Lung (tissue), 12 donors: ENCODE results near the gene HOXB8. TPM values are rescaled to one million over a fixed set of nuclear protein-coding genes. Genes with fewer than 3 reads are reported as not detected.

Experiments
- ATAC-seq: fragments of 200-7000 bp; cut with Tn5 transposase; one replicate; pipeline ENCODE4 v1.9.1; 2020; ENCODE audit warnings: moderate number of reproducible peaks; ENCODE audit not compliant: insufficient read depth, low FRiP score
- DNase-seq, 3 donors: peaks; one replicate each; pipeline ENCODE4 v3.0.0-alpha.2; 2013 to 2017
- H3K27ac ChIP-seq, 2 donors: one replicate each; pipeline ENCODE4 v1.5.1; 2013; ENCODE audit warnings: mild to moderate bottlenecking in 2 of 2, moderate library complexity in 2 of 2, control low read depth in 1 of 2, inconsistent platforms in 1 of 2, low read depth in 1 of 2, low read length in 1 of 2
- H3K27me3 ChIP-seq, 3 donors: one replicate each; pipeline ENCODE4 v1.5.1; 2013; ENCODE audit warnings: low read length in 2 of 3; ENCODE audit not compliant: control insufficient read depth in 3 of 3, insufficient read depth in 3 of 3
- H3K36me3 ChIP-seq, 4 donors: one replicate each; pipeline ENCODE4 v1.5.1; 2013; ENCODE audit warnings: low read length in 4 of 4, mild to moderate bottlenecking in 1 of 4, moderate library complexity in 1 of 4; ENCODE audit not compliant: control insufficient read depth in 4 of 4, insufficient read depth in 4 of 4
- H3K4me1 ChIP-seq, 5 donors: one replicate each; pipeline ENCODE4 v1.5.1; 2013; ENCODE audit warnings: low read length in 5 of 5, mild to moderate bottlenecking in 2 of 5, moderate library complexity in 1 of 5; ENCODE audit not compliant: control insufficient read depth in 5 of 5, insufficient read depth in 5 of 5
- H3K4me3 ChIP-seq: one replicate; pipeline ENCODE4 v1.5.1; 2013; ENCODE audit warnings: mild to moderate bottlenecking, control low read depth, moderate library complexity
- H3K9ac ChIP-seq, 2 donors: one replicate each; pipeline ENCODE4 v1.5.1; 2013; ENCODE audit warnings: low read length in 2 of 2, control low read depth in 1 of 2; ENCODE audit not compliant: insufficient read depth in 1 of 2
- H3K9me3 ChIP-seq, 4 donors: one replicate each; pipeline ENCODE4 v1.5.1; 2013; ENCODE audit warnings: low read length in 3 of 4, mild to moderate bottlenecking in 1 of 4, moderate library complexity in 1 of 4; ENCODE audit not compliant: control insufficient read depth in 4 of 4, insufficient read depth in 3 of 4
- WGBS, 2 donors: extraction: QIAGEN DNeasy Blood & Tissue Kit; methylation state at CpG; one replicate each; pipeline ENCODE4 v1.1.7; 2013; 5-methylcytosine and 5-hydroxymethylcytosine counted together
- polyA plus RNA-seq, 2 donors: library from polyadenylated mRNA; stranded (reverse); fragments of 200-250 nt; gene quantifications; one replicate each; pipeline ENCODE4 v1.2.1, GENCODE V29; 2013
- total RNA-seq, 2 donors: library from RNA; depleted of rRNA in 1 of 2; stranded (reverse); fragments of >200 nt in 1 of 2; gene quantifications; one replicate each; pipeline ENCODE4 v1.2.1, GENCODE V29; 2014 to 2021
- TF ChIP-seq, protein P1 (sequence below): IDR thresholded peaks from 2 replicates; pipeline ENCODE4 v1.5.1; 2012; ENCODE audit warnings: mild to moderate bottlenecking; ENCODE audit errors: control extremely low read depth, extremely low read depth
- donor health status: control.
- donor health status: control.
- donor health status: Bipolar disorder and iron deficiency.
- donor health status: healthy.
- donor health status: DM: yes; HTN: yes; CAD: no.

The HOXB8 gene
- total and polyA plus RNA-seq, 4 donors, result 0.08 to 0.31 (median 0.10) TPM; not detected in 1

DNA sequence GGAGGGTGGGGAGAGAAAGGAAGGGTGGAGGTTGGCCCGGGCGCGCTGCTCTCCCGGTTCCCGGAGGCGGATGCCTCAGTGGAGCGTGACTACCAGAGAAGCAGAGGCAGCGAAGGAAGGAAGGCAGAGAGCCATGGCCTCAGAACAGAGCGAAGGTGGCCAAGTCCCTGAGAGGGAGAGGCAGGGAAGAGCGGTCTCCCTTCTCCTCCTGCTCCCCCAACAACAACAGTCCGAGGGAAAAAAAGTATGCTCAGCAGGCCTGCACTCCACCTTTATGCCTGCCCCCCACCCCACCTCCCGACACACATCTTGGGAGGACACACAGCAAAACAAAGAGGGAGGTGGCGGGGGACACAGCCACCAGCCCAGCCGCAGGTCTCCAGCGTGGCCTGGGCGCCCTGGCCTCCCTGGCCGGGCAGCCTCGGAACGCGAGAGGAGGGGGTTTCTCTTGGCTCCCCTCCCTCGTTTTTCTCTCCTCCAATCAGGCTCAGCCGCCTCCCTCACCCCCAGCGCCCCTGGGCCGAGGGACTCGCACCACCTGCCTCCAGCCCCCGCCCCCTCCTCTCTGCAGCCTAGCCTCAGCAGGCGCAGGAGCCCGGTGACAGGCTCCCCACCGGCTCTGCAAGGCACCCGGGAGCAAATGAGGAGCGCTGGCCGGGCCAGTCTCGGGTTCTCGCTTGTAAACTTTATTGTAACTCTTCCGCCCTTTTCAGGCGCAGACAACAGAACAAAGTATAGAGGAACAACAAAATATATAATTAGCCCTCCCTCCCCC, 3.2 kb downstream of the HOXB8 start:
- no peak for DNase-seq
- H3K9me3 ChIP-seq, result peaks cover 0 to 2% (median 0%) of the 10 kb centered on the region in 4 donors
- H3K4me3 ChIP-seq, result no peak overlapping the region
- peaks cover 7 to 77% (median 53%) of the 10 kb centered on the region in 3 donors for H3K27me3 ChIP-seq
- H3K36me3 ChIP-seq, result peaks cover 0 to 4% (median 0%) of the 10 kb centered on the region in 4 donors
- TF ChIP-seq, protein P1, sequence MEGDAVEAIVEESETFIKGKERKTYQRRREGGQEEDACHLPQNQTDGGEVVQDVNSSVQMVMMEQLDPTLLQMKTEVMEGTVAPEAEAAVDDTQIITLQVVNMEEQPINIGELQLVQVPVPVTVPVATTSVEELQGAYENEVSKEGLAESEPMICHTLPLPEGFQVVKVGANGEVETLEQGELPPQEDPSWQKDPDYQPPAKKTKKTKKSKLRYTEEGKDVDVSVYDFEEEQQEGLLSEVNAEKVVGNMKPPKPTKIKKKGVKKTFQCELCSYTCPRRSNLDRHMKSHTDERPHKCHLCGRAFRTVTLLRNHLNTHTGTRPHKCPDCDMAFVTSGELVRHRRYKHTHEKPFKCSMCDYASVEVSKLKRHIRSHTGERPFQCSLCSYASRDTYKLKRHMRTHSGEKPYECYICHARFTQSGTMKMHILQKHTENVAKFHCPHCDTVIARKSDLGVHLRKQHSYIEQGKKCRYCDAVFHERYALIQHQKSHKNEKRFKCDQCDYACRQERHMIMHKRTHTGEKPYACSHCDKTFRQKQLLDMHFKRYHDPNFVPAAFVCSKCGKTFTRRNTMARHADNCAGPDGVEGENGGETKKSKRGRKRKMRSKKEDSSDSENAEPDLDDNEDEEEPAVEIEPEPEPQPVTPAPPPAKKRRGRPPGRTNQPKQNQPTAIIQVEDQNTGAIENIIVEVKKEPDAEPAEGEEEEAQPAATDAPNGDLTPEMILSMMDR, result no peak
- H3K4me1 ChIP-seq, result peaks cover 0 to 21% (median 4%) of the 10 kb centered on the region in 5 donors
- WGBS, 2 donors, result 3 to 7% methylated on average over 35 to 36 of the region's 36 CpGs
- H3K27ac ChIP-seq, result no peak overlapping the region
- H3K9ac ChIP-seq, result no peak overlapping the region
- ATAC-seq, result no peak

DNA sequence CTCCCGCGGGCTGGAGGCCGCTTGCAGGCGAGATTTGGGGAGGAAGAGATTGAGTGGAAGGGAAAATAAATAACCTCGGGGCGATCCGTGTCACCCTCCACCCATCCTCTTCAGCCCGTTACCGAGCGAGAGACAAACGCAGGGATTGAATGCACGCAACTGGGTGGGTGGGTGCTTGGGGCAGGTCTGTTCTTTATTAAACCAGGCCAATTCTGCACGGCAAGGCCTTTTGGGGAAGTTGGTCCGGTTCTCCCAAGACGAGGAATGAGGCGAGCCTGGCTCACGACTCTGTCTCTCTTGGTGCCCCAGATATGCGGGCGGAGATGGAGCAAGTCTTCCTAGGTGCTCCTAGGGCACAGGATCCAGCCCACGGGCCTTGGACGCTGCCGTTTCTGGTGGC, 3.9 kb downstream of the HOXB8 start:
- Histone ChIP-seq H3K4me3 (peak overlapping the region; percentile 10), H3K36me3 (peaks cover 0 to 8% (median 0%) of the 10 kb centered on the region in 4 donors), H3K9ac (peak overlapping the region in 1 of 2 donors; percentile 65), H3K27ac (no peak overlapping the region), H3K27me3 (peaks cover 3 to 77% (median 50%) of the 10 kb centered on the region in 3 donors), H3K9me3 (peaks cover 0 to 2% (median 0%) of the 10 kb centered on the region in 4 donors), H3K4me1 (peaks cover 0 to 21% (median 4%) of the 10 kb centered on the region in 5 donors)
- DNase-seq (no peak), ATAC-seq (peak; percentile 15)
- TF ChIP-seq, protein P1, result no peak
- 2 to 5% methylated on average over 22 of the region's 22 CpGs for WGBS, 2 donors

DNA sequence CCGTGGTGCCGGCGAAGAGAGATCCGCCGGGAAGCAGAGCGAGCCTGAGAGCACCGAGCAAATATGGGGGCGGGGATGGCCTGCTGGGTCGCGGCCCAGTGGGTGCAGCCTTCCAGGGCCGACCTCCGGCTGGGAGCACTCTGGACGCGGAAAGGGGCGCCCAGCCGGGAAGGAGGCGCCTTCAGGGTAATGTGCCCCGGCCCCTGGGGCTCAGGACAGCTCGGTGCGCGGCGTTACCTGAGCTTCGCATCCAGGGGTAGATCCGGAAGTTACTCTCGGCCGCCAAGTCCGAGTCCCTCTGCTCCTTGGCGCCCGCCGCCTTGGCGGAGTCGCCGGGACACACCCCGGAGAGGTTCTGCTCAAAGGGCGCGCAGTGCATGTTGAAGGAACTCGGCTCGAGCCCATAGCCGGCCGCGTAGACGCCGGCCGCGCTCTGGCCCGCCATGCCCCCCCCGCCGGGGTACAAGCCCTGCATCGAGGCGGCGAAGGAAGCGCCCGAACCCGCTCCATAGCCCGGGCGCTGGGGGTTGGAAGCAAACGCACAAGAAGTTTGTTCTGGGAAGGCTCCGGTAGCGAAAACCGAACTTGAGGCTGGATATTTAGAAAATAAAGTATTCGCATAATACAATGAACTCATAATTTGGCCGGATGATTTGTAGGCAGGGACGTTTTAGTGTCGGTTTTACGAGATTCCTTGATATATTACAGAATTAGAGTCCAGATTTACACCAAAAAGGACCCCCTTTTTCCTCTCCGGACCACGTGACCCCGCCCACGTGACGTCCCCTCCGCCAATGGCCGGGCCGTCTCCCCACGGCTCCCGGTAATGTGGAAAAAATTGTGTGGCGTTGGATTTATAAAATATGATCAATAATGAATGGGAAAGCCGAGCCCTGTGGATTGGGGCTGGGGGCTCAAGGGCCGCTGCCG, 4.5 kb downstream of the HOXB8 start, which contains the start of gene HOXB7:
Gene HOXB7 (minus strand): TSS at position 736 of the 930 bp plus-strand sequence. CDS start 99 bp downstream, at position 637.
- H3K4me1 ChIP-seq, result peaks cover 0 to 21% (median 4%) of the 10 kb centered on the region in 5 donors
- ATAC-seq, result peak; percentile 42
- H3K27me3 ChIP-seq, result peaks cover 2 to 76% (median 44%) of the 10 kb centered on the region in 3 donors
- peaks cover 0 to 2% (median 0%) of the 10 kb centered on the region in 4 donors for H3K9me3 ChIP-seq
- TF ChIP-seq, protein P1, result no peak
- H3K27ac ChIP-seq, result peak within 1 kb of the TSS in 1 of 2 donors; percentile 54
- peak within 1 kb of the TSS in 1 of 2 donors; percentile 88 for H3K9ac ChIP-seq
- peak within 1 kb of the TSS; percentile 43 for H3K4me3 ChIP-seq
- 1 to 2% methylated on average over 72 to 79 of the region's 79 CpGs for whole genome bisulfite sequencing, 2 donors
- DNase-seq, result peak; percentile 79 to 87 (median 82)
- H3K36me3 ChIP-seq, result peaks cover 0 to 8% (median 0%) of the 10 kb centered on the region in 4 donors
